Fibroblast of gingiva (primary cell): ENCODE results near the gene PCDHGB1.
"Not testable (repeated sequence)": the region's sequence is repeated elsewhere in the genome, so short reads cannot be mapped to it uniquely, and the experiment has no call there.

ENCODE experiments used
- DNase-seq: peaks from one replicate; pipeline ENCODE4 v3.0.0-alpha.2; 2011; ENCODE audit warnings: low read depth

PCDHGB1 gene

DNA sequence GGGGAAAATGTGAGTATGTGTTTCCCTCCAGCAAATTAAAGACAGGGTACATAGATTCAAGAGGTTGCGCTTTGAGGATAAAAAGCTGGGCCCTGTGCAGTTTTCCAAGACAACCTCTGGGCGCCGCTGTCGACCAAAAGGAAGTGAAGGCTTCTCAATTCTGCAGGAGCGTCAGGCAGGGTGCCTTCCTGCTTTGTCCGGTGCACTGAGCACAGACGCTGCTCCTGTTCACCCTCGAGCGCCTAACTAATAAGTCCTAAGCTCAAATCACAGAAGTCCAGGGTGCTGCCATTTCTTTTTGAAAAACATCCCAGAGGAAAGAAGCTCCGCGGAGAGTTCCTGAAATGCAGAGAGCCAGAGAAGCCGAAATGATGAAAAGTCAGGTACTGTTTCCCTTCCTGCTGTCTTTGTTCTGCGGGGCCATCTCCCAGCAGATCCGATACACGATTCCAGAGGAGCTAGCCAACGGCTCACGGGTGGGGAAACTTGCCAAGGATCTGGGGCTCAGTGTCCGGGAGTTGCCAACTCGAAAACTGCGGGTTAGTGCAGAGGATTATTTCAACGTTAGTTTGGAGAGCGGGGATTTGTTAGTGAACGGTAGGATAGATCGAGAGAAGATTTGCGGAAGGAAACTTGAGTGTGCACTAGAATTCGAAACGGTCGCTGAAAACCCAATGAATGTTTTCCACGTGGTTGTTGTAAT, at the start of gene PCDHGB1:
TSS of gene PCDHGB1 (plus strand) at position 183 of the 703 bp plus-strand sequence. CDS start at position 345, 162 bp downstream.
- DNase-seq: peak; percentile 35

DNA sequence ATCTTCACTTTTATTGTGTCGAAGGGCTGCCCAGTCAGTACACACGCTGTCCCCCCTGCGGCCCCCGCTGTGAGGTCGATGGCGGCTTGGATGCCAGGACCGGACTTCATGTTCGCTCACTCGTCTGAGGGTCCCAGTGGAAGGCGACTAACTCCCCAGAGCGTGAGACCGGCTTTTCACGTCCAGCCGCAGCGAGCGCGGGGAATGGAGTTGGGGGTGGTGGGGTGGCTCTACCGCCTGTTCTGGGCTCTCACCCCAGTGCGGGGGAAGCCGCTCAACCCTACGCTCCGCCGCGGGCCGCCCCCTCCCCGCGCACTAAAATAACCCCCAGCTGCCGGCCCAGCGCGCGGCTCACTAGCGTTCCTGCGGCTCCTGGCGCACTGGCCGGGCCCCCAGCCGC, 46.1 kb upstream of the PCDHGB1 start, which contains the start of gene SLC25A2:
TSS of gene SLC25A2 (minus strand) at position 294 of the 400 bp plus-strand sequence. CDS start at position 110, 184 bp downstream.
- DNase-seq: no peak

GRCh38 chr5:141306630-141307029, 43.3 kb upstream of the PCDHGB1 start:
- no peak for DNase-seq

DNA sequence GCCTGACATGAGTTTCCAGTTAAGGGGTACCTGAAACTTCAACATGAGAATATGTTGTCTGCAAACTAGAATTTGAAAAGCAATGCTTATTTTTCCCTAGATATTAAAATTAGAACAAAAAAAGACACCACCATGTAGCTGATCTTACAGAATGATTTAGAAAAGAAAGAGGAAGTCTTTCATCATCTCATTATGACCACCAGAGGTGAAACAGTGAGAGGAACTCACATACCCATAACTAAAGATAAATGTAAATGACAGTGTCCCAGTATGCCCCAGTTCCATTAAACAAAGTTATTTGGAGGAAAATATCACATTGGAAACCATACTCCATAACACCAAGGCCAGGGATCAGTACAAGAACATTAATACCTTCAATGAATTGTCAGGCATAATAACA, 36.2 kb upstream of the PCDHGB1 start:
- DNase-seq: no peak

GRCh38 chr5:141316963-141317362, 32.9 kb upstream of the PCDHGB1 start:
- not testable (repeated sequence) for DNase-seq

- no peak for DNase-seq
These were observed 30.7 kb upstream of the PCDHGB1 start for GRCh38 chr5:141319202-141319601.

- DNase-seq: no peak
These were observed 30.2 kb upstream of the PCDHGB1 start for GRCh38 chr5:141319699-141320098.

- peak; percentile 92 for DNase-seq
These were observed 29.4 kb upstream of the PCDHGB1 start, which contains the start of gene TAF7 for GRCh38 chr5:141320225-141321169. Gene TAF7, minus strand, starts transcription at chr5:141320784. Its CDS starts 740 bp downstream, at chr5:141320044.

- DNase-seq: no peak
These were observed 27.6 kb upstream of the PCDHGB1 start for GRCh38 chr5:141322261-141322660.

DNA sequence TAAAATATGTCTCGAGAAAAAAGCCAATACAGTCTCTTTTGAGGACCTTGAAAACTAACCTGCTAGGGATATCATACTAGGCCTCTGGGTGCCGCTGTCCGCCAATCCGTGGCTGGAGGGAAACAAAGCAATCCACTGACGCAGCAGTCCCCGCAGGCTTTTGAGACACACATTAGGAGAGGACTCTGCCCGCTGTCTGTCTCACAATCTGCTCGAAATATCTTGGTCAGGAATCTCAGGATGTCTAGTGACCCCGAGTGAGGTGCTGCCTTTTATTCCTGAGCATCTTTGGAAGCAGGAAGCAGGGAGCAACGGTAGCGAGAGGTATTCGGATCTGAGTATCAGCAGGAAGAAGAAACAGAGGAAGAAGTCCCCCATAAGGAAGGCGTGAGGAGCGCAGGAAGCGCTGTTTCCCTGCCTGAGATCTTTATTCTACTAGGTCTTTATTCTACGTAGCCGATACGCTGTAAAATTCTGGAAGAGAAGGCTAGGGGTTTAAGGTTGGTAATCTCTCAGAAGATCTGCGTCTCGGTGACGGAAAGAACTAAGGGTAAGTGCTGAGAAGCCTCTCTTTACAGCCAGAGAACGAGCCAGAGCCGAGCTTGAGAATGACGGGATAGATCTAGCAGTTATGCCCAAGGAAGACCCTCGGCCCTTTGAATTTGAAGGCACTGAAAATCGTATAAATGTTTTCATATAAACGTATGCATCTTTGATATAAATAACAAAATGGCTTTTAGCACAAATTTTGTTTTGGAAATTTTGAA, 23.6 kb upstream of the PCDHGB1 start:
- peak; percentile 70 for DNase-seq

DNA sequence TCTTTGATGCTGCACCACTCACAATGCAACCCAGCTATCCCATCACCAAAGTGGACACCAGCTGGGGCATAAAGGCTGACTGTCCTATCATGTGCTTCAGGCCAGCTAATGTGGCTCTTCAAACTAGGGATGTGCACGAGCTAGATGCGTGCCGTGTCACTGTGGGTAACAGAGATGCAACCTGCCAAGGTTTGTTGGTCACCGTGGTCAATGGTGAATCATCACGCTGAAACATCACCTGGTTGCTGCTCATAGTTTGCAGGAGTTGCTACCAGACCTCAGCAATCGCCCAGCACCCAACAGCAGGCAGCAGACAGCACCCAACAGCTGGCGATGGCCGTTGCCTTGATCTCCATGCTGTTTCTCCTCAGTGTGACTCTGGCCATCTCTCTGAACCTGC, 21.7 kb upstream of the PCDHGB1 start:
- DNase-seq: no peak

- peak; percentile 49 for DNase-seq
These were observed 19.4 kb upstream of the PCDHGB1 start, which contains the start of gene PCDHGA1 for GRCh38 chr5:141330299-141331080. Gene PCDHGA1, plus strand, starts transcription at chr5:141330514.

- DNase-seq: not testable (repeated sequence)
These were observed 17.3 kb upstream of the PCDHGB1 start for GRCh38 chr5:141332571-141332970.

DNA sequence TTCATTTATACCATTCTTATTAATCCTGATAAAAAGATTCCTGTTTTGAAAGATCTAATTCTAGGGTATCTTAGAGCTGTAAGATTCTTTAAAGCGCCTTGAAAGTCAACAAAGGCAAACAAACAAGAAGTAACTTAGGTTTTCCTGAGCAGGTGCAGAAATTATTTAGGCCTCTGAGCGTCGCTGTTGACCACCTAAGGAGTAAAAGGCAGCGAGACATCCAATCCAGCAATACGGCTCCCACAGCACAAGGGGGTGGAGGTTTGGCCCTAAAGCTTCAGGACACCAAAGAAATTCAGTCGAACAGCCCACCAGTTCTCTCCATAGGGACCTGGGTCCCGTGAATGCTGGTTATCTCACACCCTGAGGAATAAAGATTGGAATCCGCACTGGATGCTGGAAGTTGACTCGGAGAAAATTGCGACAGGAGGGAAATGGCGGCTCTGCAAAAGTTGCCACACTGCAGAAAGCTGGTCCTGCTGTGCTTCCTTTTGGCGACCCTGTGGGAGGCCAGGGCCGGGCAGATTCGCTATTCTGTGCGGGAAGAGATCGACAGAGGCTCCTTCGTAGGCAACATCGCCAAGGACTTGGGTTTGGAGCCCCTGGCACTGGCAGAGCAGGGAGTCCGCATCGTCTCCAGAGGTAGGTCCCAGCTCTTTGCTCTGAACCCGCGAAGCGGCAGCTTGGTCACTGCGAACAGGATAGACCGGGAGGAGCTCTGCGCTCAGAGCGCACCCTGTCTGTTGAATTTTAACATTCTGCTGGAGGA, 11.2 kb upstream of the PCDHGB1 start, which contains the start of gene PCDHGA2:
TSS of gene PCDHGA2 (plus strand) at position 223 of the 769 bp plus-strand sequence.
- DNase-seq: peak; percentile 29

DNA sequence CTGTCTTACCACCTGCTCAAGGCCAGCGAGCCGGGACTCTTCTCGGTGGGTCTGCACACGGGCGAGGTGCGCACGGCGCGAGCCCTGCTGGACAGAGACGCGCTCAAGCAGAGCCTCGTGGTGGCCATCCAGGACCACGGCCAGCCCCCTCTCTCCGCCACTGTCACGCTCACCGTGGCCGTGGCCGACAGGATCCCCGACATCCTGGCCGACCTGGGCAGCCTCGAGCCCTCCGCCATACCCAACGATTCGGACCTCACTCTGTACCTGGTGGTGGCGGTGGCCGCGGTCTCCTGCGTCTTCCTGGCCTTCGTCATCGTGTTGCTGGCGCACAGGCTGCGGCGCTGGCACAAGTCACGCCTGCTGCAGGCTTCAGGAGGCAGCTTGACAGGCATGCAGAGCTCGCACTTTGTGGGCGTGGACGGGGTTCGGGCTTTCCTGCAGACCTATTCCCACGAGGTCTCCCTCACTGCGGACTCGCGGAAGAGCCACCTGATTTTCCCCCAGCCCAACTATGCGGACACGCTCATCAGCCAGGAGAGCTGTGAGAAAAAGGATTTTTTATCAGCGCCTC, 9.0 kb upstream of the PCDHGB1 start:
- DNase-seq: not testable (repeated sequence)

- no peak for DNase-seq
These were observed 7.1 kb upstream of the PCDHGB1 start for GRCh38 chr5:141342773-141343172.

GRCh38 chr5:141343242-141343952, 6.5 kb upstream of the PCDHGB1 start, which contains the start of gene PCDHGA3:
Gene PCDHGA3, plus strand, starts transcription at chr5:141343829. Its CDS starts 205 bp downstream, at chr5:141344034.
- peak; percentile 36 for DNase-seq

GRCh38 chr5:141343953-141344463, 5.9 kb upstream of the PCDHGB1 start:
- DNase-seq: no peak

DNA sequence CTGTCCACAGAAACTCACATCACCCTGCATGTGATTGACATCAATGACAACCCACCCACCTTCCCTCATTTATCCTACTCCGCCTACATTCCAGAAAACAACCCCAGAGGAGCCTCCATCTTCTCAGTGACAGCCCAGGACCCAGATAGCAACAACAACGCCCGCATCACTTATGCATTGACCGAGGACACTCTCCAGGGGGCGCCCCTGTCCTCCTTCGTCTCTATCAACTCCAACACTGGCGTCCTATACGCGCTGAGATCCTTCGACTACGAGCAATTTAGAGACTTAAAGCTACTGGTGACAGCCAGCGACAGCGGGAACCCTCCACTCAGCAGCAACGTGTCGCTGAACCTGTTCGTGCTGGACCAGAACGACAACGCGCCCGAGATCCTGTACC, 4.6 kb upstream of the PCDHGB1 start:
- no peak for DNase-seq
